DLD1 (cell line): ENCODE results near the gene ARHGAP15.

ENCODE experiments used
- in situ Hi-C: cut with HindIII; loops from 2 replicates; pipeline ENCODE4 v1.10.0; 2017; ENCODE audit warnings: low sequenced_read_pairs

ARHGAP15 gene

DNA sequence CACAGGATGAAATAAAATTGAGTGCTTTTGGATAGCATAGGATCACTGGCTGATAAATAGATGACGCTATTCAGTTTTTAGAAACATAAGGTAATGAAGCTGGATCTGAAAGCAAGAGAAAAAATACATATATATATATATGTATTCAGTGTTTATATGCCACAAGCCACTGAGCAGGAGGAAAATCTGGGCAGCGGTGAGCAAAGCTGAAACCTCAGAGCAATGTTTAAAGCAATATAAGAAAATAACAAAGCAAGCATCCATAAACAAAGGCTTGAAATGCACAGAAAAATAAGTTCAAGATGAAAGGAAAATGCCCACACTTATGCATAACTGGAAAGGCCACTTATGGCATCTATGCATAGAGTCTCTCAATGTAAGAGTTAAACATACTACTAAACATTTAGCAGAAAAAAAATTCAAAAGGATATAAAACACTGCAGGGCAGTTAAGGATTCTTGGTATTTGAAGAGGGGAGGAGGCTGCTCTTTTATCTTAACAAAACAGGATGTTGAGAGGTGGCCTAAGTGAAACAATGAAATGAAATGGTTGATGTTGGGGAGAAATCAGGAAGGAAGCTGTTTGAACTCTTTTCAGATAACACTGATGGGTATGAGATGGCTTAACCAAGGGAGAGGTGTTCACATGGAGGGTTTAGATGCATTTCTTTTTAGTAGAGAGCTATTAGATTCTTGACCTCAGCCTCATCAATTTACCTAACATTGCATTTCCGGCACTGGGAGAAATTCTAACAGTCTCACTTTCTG is 129.1 kb downstream of the ARHGAP15 start:
- in situ Hi-C loops, result no loop called here

DNA sequence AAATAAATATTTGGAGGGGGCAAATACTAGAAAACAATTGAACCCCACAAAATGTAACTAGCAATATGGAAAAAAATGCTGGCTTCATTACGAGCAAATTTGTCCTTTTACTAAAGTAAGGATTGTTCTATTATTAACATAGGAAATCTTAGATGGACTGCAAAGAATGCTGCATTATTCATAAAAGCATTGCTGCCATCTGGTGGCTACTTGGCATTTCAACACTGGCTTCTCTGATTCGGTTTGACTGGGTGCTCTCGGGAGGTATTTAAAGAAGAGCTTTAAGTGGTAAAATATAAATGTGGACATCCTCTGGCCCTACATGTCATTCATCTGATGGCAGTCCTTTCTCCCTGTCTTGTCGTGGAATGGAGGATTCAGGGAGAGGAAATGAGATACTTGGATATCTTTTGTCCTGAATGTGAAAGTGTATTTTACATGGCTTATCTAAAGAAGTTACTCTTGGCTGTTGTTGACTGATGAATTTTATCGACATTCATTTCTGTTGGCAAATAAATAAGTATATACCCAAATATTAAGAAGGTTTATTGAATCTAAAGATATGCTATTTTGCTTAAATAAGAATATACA is 130.2 kb downstream of the ARHGAP15 start:
- in situ Hi-C loops, result no loop called here

DNA sequence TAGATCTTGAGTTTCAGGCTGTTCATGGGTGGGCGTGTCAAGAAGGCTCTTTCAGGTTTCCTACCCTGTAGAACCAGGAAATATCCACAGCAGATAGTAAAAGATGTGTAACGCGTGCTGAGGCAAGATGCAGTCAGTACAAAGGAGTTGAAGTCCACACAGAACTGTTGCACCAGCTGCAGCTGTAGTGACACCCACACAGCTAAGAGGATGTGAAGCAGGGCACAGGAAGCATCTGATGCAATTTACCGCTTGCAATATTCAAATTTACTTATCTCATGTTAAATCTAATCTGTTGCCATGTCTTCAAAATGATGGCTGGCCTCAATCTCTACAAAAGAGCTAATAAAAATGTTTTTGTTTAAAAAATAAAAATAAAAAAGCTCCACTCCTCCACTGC is 132.8 kb downstream of the ARHGAP15 start:
- in situ Hi-C loops, result no loop called here

DNA sequence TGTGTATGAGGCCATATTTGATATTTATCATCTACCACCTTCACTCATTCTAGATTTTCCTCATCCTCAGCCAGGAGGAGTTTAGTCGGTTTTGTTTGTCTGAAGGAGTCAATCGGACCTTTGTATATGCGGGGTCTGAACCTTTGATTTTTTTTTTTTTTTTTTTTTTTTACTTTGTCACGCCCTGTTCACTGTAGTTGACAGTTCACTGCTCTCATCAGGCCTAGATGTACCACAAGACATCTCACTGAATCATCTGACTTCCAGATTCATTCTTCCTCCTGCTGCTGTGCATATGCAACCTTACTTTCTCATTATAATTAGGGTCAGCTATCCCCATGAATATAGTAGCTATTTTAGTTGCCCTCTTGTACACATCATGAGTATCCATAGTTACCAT is 133.2 kb downstream of the ARHGAP15 start:
- in situ Hi-C loops, result no loop called here

DNA sequence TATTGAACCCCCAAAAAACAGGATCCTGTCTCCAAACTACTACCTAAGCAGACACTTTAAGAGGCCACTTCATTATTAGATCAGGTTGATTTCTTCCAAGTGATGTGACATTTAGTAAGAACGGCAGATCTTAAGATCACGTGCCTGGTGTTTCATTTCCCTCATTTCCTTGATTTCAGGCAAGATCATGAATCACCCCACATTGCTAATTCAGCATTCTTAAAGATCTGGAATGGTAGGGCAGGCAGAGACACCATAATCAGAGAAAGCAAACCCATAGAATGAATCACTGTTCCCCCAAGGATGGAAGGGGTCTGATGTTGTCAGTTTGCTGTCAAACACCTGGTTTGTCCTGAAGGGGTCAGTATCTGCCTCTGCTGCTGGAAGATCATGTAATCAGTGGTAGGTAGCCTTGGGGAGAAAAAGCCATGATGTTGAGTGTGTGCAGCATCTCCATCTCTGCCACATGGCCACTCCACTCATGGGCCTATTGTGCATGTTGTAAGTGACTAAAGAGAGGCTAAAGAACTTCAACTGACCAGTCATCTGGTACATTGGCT is 133.9 kb downstream of the ARHGAP15 start:
- in situ Hi-C loops, result no loop called here

DNA sequence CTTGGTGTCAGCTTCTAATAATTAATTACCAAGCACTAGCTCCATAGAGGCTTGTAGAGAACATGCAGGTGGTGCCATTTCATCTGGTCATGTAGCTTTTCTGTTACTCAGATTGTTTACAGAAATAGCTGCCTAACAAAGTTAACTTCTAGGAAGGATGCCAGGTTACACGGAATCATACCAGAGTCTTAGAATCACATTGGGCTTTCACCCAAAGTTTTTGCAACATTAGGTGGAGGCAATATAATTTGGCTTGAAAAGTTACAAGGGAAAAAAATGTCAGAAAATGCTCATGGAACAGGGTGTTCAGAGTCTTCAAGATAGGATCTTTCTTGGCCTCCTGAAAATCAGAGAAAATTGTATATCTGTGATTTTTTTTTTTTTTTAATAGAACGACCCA is 135.6 kb downstream of the ARHGAP15 start:
- in situ Hi-C loops, result no loop called here

DNA sequence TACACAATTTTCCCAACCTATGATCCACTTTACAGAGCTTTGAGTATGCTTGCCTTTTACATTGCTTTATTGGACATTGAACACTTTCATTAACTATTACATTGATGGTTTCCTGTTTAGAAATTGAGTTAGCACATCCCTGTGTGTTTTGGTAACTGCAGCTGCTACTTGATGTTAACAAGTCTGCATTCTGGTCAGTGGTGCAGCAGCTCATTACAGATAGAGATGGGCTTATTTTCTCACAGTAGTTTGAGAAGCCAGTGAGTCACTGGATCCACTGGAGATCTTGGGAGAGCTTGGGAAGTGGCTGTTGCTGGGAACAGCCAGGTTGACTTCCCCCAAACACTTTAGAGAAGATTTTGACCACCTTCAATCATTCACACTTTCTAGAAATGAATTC is 150.5 kb downstream of the ARHGAP15 start:
- in situ Hi-C loops, result no loop called here

DNA sequence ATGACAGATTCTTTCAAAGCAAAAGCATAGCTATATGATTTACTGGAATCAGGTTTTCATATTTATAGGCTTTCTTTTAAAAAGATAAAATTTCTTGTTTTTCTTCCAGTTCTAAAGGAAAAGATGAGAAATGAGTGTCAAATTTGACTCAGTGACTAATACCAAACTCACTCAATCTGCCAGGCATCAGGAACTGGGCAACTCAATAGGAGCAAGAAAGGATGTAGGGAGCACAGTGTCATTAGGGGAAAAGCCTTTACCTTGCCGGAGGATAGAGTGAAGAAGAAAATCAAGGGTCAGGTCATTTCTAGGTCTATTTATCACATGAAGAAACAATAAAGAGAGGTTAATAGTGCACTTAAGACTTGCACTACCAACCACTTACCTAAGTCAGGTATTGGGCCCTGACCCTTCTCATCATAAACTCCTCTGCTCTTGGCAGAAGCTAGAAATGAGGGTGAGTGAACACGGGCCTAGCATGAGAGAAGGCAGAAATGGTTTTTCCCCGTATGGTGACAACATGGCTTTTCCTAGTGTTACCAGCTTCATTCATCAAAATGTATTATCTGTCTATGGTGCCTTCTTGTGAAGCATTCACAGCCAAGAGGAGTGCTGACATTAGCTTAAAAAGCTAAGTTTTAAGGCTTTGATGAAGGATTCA is 151.0 kb downstream of the ARHGAP15 start:
- in situ Hi-C loops, result no loop called here

DNA sequence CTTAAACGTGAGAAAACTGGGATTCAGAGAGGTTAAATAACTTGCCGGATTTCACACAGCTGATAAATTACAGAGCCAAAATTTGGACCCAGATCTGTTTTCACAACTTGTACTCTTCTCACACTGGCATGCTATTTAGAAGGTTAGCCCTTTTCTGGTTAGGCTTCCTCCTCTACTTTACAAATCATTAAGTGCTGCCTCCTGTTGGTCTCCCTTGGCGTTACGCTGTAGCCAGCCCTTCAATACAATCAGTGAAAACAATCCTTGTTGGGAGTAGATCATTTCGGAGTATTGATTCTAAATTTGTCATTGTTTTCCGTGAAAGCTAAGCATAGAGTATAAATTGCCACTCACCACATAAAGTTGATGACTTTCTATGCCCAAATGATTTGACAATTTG is 153.5 kb downstream of the ARHGAP15 start:
- in situ Hi-C loops, result no loop called here

DNA sequence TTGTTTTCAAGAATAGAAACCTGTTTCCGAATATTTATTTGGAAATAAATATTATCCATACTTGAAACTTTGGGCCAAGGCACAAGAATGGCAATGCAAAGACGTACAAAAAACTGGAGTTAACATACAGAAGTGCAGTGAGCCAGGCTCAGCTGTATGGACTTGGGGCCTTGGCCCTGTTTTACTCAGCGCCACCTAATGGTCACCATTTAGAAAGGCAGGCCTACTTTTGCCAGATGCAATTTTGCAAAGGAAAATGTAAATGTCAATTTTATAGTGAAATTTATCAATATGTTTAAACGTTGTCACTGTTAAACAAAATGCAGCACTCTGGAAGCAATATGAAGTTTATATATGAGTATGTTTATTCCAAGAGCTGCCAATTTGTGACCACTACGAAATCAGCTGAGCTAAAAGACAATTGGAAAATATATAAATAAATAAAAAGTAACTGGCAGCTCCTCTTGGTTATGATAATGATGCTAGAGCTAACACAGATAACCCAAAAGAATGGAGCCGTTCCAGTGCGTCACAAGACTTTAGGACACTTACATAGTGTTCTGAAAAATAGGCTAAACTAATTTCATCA is 155.0 kb downstream of the ARHGAP15 start:
- in situ Hi-C loops, result no loop called here

DNA sequence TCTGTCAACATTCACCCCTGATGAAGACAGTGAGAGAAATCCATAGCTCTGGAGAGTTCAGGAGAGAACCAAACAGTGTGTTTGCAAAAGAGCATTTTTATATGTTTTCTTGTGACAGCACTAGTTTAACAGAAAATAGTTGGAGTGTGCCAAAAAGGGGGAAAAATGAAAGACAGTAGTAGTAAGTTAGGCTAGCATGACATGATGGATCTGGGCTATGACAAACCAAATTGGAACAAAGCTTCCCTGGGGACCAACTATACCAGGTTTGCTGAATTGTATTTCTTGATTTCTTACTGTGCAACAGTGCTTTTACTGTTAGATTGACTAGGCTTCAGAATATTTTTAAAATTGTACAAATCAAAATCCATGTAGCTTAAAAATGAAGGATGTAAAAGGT is 159.8 kb downstream of the ARHGAP15 start:
- in situ Hi-C loops, result no loop called here

DNA sequence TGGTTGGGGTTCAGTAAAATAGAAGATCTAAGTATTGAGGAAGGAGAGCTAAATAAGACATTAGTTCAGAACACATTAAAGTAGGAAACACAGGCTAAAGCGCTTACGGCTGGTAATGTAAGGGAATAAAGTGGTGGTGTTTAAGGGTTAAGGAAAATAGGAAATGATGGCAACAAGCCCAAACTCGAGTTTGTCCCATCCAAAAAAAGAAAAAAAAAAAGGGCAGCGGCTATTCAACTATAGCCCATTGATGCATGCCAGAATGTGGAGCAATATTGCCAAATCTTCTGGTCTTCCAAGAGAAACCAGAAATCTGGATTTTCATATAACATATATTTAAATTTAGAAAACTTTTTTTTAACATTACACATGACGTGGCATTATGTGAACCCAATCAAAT is 161.0 kb downstream of the ARHGAP15 start:
- in situ Hi-C loops, result no loop called here

DNA sequence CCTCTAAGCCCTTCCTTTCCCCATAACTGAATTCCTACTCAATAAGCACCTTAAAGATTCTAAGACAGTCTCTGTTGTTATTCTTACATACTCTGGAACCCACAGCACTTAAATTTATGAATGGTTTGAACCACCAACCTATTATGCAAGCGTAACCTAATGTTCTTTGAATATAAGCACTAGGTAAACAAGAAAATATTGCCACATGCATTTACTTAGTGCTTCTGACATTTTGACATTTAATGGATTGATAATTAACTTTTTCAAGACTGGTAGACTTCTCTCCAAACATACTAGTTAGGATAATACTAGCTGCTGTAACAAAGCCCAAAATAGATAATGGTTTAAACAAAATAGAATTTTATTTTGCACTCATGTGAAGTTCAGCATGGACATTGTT is 164.8 kb downstream of the ARHGAP15 start:
- in situ Hi-C loops, result no loop called here

DNA sequence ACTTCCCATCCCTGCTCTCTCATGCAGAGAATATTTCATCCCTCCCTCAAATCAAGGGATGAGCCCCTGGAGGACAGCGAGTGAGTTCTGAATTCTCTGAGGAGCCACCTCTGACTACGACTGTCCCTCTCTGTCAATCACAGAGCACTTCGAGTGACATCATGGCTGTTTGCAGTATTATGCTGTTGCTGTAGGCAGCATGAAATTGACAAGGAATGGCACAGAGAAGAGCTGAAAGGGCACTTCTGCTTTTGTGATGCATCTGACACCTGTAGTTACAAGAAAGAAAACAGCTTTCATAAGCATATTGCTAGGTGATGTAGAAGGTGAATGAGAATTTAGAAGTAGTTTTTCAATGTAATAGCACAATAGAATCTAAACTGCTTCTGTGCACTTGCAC is 166.9 kb downstream of the ARHGAP15 start:
- in situ Hi-C loops, result no loop called here

DNA sequence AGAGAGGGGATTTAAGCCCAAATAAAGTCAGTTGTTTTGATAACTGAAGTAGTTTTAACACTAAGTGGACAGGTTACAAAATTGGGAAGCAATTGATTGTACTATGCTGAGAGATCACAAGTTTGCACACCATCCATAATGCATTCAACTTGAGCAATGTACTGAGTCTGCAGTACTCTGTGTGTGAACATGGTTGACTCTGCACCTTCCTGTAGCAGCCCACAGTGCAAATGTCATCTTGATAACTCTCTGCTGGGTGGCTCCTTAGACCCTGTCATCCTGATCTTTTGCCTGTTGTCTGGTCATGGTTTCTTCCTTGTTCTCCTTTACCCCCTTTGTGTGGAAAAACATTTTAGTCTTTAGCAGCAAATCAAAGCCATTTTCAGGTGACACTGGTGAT is 168.0 kb downstream of the ARHGAP15 start:
- in situ Hi-C loops, result no loop called here

DNA sequence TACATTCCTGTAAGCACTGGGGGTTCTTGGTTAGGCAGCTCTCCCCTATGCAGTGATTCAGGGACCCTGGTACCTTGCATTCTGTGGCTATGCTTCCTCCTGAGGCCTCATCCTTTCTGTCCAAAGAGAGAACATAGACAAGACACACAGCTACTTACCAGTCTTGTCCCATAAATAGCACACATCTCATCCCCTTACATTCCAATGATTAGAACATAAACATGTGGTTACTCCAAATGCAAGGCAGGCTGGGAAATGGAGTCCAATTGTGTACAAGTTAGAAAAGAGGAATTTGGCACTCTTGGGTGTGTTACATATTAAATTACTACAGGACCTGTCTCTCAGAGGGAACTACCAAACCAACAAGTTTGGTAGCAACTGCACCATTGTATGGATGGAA is 171.3 kb downstream of the ARHGAP15 start:
- in situ Hi-C loops, result no loop called here

DNA sequence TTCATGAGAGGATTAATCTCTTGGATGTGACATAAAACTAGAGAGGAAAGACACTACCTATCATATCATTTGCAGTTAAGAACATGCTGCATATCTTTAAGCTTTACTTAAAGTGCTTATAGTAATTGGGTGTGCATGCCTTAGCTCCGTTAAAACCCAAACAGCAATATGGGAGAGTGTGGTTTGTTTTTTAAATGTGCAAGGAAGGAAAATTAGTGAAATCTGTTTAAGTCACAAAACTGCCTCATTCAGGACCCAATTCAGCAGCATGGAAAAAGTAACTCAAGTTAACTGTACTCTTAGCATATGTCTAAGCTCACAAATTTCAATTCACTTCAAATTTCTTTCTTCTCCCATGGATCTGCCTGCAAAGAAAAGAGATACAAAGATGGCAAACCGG is 182.2 kb downstream of the ARHGAP15 start:
- in situ Hi-C loops, result no loop called here

DNA sequence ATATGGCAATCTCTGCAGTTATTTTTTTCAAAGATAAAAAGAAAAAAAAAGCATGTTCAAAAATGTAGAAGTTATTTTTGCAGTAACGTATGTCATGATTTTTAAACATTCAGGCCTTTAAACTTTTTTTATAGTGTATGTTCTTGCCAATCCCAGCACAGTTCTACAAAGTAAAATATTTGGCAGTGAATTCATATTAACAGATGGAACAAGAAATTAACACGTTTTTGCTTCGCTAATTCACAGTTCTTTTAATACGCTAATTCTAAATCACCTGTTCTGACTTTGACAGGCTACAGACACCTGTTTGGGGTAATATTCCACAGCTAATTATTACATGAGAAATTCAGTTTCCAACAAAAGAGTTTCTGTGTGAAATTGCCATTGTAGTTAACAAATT is 183.2 kb downstream of the ARHGAP15 start:
- in situ Hi-C loops, result no loop called here

DNA sequence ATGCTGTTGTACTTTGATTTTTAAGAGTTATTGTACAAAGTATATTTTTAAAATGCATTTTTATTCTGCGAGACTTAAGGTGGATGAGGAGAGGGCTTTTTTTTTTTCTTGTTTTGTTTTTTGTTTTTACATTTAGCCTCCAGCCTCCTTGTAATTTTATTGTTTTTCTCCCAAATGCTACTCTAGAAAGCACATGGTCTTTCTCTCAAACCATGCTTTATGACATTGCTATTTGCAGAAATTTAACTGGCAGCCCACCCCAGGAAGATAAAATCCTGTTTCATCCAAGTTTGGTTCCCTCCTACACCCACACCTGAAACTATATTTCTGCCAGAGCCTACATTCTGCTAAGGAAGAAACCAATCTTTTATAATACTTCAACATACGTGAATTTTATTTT is 184.6 kb downstream of the ARHGAP15 start:
- in situ Hi-C loops, result no loop called here

DNA sequence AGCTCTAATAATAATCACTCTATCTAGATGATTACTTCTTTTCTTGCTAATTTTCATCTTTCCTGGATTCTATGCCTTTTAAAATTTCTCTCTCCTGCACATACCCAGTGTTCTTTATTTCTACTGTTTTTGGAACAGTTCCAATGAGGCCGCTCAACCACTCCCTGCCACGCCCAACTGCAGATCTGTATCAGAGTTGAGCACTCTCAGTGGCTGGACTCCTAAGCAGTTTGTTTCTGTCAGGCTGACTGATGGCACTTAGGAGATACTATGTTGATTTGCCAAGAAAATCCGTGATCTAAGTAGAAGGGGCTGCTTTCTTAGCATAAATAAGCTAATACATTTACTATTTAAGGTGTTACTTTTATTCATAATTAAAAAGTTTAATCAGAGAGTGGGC is 192.8 kb downstream of the ARHGAP15 start:
- in situ Hi-C loops, result no loop called here

DNA sequence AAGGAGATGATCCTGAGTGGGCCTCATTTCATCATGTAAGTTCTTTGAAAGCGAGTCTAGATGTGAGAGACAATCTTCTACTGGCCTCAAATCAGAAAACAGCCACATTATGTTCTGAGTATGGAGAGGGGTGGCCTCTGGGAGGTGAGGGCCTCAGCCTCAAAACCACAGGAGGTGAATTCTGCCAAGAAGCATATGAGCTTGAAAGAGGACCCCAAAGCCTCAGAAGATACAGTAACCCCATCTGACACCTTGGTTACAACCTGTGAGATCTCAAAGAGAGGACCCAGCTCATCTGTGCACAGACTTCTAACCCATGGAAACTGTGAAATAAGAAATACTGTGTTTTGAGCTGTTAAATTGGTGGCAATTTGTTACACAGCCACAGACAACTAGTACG is 200.1 kb downstream of the ARHGAP15 start:
- in situ Hi-C loops, result no loop called here
